ENCODE results near the gene KIZ. TPM values are rescaled to one million over a fixed set of nuclear protein-coding genes. Genes with fewer than 3 reads are reported as not detected.

Gene KIZ
- total RNA-seq, 1 donor from 2014 or later = 12.2 TPM

GRCh38 chr20:21291026-21291425 is 165.1 kb downstream of the KIZ start:
- no peak for DNase-seq (ENCODE audit: low spot score)
- H3K9me3 Mint-ChIP-seq (ENCODE audit: low read depth) = peaks cover under 1% of the 10 kb centered on the region
- peaks cover 29% of the 10 kb centered on the region for H3K27me3 Mint-ChIP-seq (ENCODE audit: low read depth)
- H3K27ac Mint-ChIP-seq (ENCODE audit: unreplicated experiment) = no peak overlapping the region
- H3K4me1 Mint-ChIP-seq (ENCODE audit: low read depth) = no peaks in the 10 kb centered on the region
- no peaks in the 10 kb centered on the region for H3K36me3 Mint-ChIP-seq (ENCODE audit: low read depth)
- H3K4me3 Mint-ChIP-seq (ENCODE audit: unreplicated experiment) = no peak overlapping the region
- no peak for TF ChIP-seq CTCF (IDR thresholded peaks at IDR 0.05)

- Mint-ChIP-seq H3K36me3 (ENCODE audit: low read depth) (no peaks in the 10 kb centered on the region), H3K27ac (ENCODE audit: unreplicated experiment) (no peak overlapping the region), H3K9me3 (ENCODE audit: low read depth) (no peaks in the 10 kb centered on the region), H3K4me3 (ENCODE audit: unreplicated experiment) (no peak overlapping the region), H3K27me3 (ENCODE audit: low read depth) (peaks cover 33% of the 10 kb centered on the region), H3K4me1 (ENCODE audit: low read depth) (no peaks in the 10 kb centered on the region)
- TF ChIP-seq CTCF (IDR thresholded peaks at IDR 0.05) = no peak
- DNase-seq (ENCODE audit: low spot score) = no peak
These were observed 168.9 kb downstream of the KIZ start for GRCh38 chr20:21294755-21295154.

Other genes starting within 250 kb of the KIZ start
- gene LINC00237, start 19.7 kb upstream of the KIZ start, total RNA-seq = not detected in 3 replicates
- 44.0 to 53.7 TPM (median 46.1 TPM) in 3 replicates for gene XRN2, start 177.2 kb downstream of the KIZ start, total RNA-seq